Activated CD8-positive, alpha-beta T cell treated with anti-CD3 and anti-CD28 coated beads for 36 hours (primary cell): ENCODE data around the gene SQOR. TPM values are rescaled to one million over a fixed set of nuclear protein-coding genes. Genes with fewer than 3 reads are reported as not detected.

ENCODE experiments used
- ATAC-seq: fragments of 200-7000 bp; cut with Tn5 transposase; one replicate; pipeline ENCODE4 v1.10.0; 2021; ENCODE audit warnings: mild to moderate bottlenecking, moderate library complexity
- CTCF ChIA-PET: fragments of 350-600 bp; sonication (Branson Sonifier 250); formaldehyde crosslinking; loops from one replicate; lab custom pipeline; 2021; ENCODE audit warnings: antibody characterized with exemption; lab: Charles Lee
- POLR2A ChIA-PET: fragments of 350-600 bp; sonication (Branson Sonifier 250); formaldehyde crosslinking; loops from one replicate; lab custom pipeline; 2021; ENCODE audit warnings: antibody characterized with exemption; lab: Charles Lee
- DNase-seq: peaks from one replicate; pipeline ENCODE4 v3.0.0-alpha.2; 2020
- H3K27ac Mint-ChIP-seq: one replicate; pipeline ENCODE4 v1.8.0; 2021; ENCODE audit warnings: mild to moderate bottlenecking, mixed read lengths
- H3K27me3 Mint-ChIP-seq: one replicate; pipeline ENCODE4 v1.8.0; 2021; ENCODE audit warnings: mixed read lengths
- H3K36me3 Mint-ChIP-seq: one replicate; pipeline ENCODE4 v1.8.0; 2021; ENCODE audit warnings: low read depth, mixed read lengths
- H3K4me1 Mint-ChIP-seq: one replicate; pipeline ENCODE4 v1.8.0; 2021; ENCODE audit warnings: low read depth, mixed read lengths
- H3K4me3 Mint-ChIP-seq: one replicate; pipeline ENCODE4 v1.8.0; 2021; ENCODE audit warnings: mild to moderate bottlenecking, moderate library complexity, mixed read lengths
- H3K9me3 Mint-ChIP-seq: one replicate; pipeline ENCODE4 v1.8.0; 2021; ENCODE audit warnings: mixed read lengths
- intact Hi-C: fragments of 100-400 bp; cut with micrococcal nuclease; formaldehyde crosslinking; loops from one replicate; pipeline ENCODE4 v1.10.0; 2022
- total RNA-seq, 2 experiments: library from RNA; stranded (reverse); gene quantifications; one replicate each; pipeline ENCODE4 v1.2.3, GENCODE V29; 2021
- TF ChIP-seq, protein P1 (sequence below): fragments of 200-600 bp; IDR thresholded peaks from one replicate; pipeline ENCODE4 v1.8.0; 2022; ENCODE audit warnings: antibody characterized with exemption, mild to moderate bottlenecking

The SQOR gene
- total RNA-seq, 2 experiments from 2014 or later = 84.3 to 87.3 TPM

DNA sequence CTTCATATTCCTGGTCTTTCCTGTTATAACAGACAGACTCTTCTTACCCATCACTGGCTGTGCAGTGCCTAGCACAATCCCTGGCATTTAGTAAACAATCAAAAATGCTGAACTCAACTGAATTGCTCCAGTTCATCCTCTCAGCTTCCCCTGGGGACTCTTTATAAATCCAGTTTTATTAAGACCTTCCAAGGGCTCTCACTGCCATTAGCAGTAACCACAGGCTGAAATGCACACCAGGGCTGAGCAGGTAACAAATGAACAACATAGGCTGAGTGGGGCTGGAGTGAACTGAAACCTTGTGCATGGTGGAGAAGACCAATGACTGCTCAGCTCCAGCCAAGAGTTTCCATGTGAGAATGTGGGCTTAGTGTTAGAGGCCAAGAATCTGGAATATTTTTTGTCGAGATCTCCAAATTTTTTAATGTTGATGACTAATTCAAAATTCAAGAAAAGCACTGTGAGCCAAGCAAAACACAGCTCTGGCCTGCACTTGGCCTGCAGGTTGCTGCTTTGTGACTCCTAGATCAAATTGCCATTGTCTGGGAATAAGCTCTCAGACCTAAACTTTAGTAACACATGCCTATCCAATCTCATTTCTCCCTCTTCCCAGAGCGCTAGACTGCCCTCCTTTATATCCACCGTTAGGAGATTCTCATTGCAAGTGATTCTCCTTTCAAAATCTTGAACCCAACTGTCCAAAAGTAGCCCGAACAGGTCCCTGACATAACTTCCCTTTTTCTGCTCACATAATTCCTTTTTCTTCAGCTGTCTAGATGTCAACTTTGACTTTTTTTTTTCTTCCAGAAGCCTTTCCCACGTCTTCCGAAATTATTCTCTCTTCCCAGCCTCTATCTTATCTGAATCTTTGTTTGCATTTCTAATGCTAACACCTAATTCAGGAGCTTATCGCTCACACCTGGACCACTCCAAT, 7.4 kb downstream of the SQOR start:
- Mint-ChIP-seq H3K36me3 (peaks cover 44% of the 10 kb centered on the region), H3K4me3 (no peak overlapping the region), H3K27me3 (no peaks in the 10 kb centered on the region), H3K4me1 (peaks cover 87% of the 10 kb centered on the region), H3K27ac (no peak overlapping the region), H3K9me3 (no peaks in the 10 kb centered on the region)
- intact Hi-C loops = no loop called here
- TF ChIP-seq, protein P1, sequence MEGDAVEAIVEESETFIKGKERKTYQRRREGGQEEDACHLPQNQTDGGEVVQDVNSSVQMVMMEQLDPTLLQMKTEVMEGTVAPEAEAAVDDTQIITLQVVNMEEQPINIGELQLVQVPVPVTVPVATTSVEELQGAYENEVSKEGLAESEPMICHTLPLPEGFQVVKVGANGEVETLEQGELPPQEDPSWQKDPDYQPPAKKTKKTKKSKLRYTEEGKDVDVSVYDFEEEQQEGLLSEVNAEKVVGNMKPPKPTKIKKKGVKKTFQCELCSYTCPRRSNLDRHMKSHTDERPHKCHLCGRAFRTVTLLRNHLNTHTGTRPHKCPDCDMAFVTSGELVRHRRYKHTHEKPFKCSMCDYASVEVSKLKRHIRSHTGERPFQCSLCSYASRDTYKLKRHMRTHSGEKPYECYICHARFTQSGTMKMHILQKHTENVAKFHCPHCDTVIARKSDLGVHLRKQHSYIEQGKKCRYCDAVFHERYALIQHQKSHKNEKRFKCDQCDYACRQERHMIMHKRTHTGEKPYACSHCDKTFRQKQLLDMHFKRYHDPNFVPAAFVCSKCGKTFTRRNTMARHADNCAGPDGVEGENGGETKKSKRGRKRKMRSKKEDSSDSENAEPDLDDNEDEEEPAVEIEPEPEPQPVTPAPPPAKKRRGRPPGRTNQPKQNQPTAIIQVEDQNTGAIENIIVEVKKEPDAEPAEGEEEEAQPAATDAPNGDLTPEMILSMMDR = no peak
- ChIA-PET POLR2A (interaction anchor here (1.2 to 3.7 kb wide), 2 partner anchors 10 to 55 kb away, joined by 3 to 19 read pairs; partner anchors contain the start of gene BLOC1S6), CTCF (interaction anchor here (0.7 to 2.7 kb wide), 7 partner anchors 11 to 437 kb away, joined by 3 to 7 read pairs (median 3); no protein-coding TSS in a partner anchor)
- ATAC-seq (no peak), DNase-seq (no peak)

DNA sequence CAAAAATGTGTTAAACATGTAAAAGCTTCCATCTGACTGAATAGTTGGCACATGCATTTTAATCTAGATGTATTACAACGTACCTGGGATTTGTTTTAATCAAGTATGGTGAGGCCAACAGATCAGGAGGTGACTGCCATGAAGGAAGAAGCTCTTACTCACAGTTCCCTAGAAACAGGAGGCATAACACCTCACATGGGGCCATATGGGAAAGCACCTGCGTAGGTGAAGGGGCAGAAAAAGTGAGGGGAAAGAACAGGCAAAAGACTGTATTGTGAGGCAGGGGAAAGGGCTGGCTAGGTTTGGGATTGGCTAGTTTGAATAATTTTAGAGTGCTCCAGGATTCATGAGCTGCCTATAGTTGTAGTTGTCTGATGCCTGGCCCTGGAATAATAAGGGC, 9.6 kb downstream of the SQOR start:
- CTCF ChIA-PET = interaction anchor here (1.3 kb wide), 1 partner anchor 61 kb away, joined by 4 read pairs; no protein-coding TSS in a partner anchor
- POLR2A ChIA-PET = interaction anchor here (0.7 to 3.7 kb wide), 3 partner anchors 10 to 91 kb away, joined by 4 to 19 read pairs (median 5); partner anchors contain the start of genes BLOC1S6 and SQOR
- H3K27me3 Mint-ChIP-seq = no peaks in the 10 kb centered on the region
- H3K9me3 Mint-ChIP-seq = no peaks in the 10 kb centered on the region
- intact Hi-C loops = no loop called here
- H3K4me1 Mint-ChIP-seq = peaks cover 76% of the 10 kb centered on the region
- TF ChIP-seq, protein P1 = no peak
- ATAC-seq = peak; percentile 66
- H3K4me3 Mint-ChIP-seq = no peak overlapping the region
- H3K27ac Mint-ChIP-seq = peak overlapping the region; percentile 8
- DNase-seq = peak; percentile 36
- H3K36me3 Mint-ChIP-seq = peaks cover 27% of the 10 kb centered on the region

DNA sequence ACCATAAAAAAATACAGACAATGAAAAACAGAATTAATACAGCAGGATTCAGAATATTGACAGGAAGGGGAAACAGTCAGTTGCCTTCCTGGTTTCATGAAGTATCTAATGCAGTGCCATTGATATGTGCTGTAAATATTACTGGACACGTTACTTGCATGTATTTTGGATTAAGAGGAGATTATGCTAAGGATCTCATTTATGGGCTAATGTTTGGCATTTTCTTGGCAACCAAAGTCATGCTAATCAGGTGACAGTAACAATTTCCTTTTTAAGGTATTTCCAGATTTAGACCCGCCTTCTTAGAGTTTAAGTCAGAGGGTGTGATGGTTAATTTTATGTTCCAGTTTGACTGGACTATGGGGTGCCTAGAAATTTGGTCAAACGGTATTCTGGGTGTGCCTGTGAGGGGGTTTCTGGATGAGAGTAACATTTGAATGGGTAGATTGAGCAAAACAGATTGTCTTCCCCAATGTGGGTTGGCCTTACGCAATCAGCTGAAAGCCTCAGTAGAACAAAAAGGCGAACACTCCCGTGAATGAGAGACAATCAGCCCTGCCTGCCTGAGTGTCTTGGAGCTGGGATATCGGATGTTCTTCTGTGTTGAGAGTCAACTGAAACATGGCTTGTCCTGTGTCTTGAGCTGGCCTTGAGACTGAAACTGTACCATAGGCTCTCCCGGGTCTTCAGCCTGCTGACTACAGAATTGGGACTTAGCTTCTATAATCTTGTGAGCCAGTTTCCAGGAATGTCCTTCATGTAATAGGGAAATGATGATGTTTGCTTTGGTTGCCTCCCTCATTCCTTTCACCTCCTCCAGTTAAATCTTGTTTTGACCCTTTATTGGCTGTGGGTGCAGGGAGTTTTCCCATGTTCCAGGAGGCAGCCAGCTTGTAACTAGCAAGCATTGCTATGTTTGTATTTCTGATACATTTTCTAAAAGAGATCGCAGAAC, 10.5 kb downstream of the SQOR start:
- ChIA-PET CTCF (interaction anchor here (1.1 kb wide), 1 partner anchor 10 kb away, joined by 3 read pairs; the partner anchor contains the start of gene SQOR), POLR2A (interaction anchor here (1.4 kb wide), 1 partner anchor 8 kb away, joined by 4 read pairs; no protein-coding TSS in a partner anchor)
- H3K36me3 Mint-ChIP-seq = peaks cover 25% of the 10 kb centered on the region
- H3K4me1 Mint-ChIP-seq = peaks cover 75% of the 10 kb centered on the region
- TF ChIP-seq, protein P1 = no peak
- ATAC-seq = peak; percentile 65
- H3K27ac Mint-ChIP-seq = peak overlapping the region; percentile 8
- intact Hi-C loops = no loop called here
- H3K27me3 Mint-ChIP-seq = no peaks in the 10 kb centered on the region
- DNase-seq = peak; percentile 44
- no peaks in the 10 kb centered on the region for H3K9me3 Mint-ChIP-seq
- peak overlapping the region; percentile 6 for H3K4me3 Mint-ChIP-seq

DNA sequence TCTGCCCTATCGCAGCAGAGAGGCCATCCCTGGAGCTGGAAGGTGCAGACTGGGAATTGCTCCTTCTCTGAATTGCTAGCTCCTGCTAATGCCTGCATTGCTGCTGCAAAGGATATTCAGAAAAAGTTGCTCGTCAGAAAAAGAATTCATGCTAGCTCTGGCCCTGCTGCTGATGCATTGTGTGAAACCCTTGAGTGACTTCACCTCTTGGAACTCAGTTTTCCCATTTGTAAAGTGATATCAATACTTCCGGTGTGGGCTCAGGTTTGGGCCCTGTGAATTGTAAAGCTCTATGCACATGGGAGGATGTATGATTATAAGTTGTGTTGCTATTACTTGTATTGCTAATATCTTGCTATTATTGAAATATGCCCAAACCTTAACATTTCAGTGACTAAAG, 11.4 kb downstream of the SQOR start:
- intact Hi-C loops = no loop called here
- H3K4me1 Mint-ChIP-seq = peaks cover 70% of the 10 kb centered on the region
- peak overlapping the region; percentile 3 for H3K27ac Mint-ChIP-seq
- TF ChIP-seq, protein P1 = no peak
- H3K27me3 Mint-ChIP-seq = no peaks in the 10 kb centered on the region
- peak; percentile 14 for DNase-seq
- H3K36me3 Mint-ChIP-seq = peaks cover 26% of the 10 kb centered on the region
- ChIA-PET CTCF (interaction anchor here (1.1 kb wide), 1 partner anchor 11 kb away, joined by 3 read pairs; the partner anchor contains the start of gene SQOR), POLR2A (interaction anchor here (1.4 kb wide), 1 partner anchor 9 kb away, joined by 4 read pairs; no protein-coding TSS in a partner anchor)
- H3K4me3 Mint-ChIP-seq = peak overlapping the region; percentile 9
- ATAC-seq = no peak
- no peaks in the 10 kb centered on the region for H3K9me3 Mint-ChIP-seq
